Measurements from ENCODE around the gene LIMK1.

GRCh38 chr7:74063223-74063641 is 20.4 kb upstream of the LIMK1 start:
- TF ChIP-seq POLR2AphosphoS5 (IDR thresholded peaks at IDR 0.05): no peak
- TF ChIP-seq, protein P1, sequence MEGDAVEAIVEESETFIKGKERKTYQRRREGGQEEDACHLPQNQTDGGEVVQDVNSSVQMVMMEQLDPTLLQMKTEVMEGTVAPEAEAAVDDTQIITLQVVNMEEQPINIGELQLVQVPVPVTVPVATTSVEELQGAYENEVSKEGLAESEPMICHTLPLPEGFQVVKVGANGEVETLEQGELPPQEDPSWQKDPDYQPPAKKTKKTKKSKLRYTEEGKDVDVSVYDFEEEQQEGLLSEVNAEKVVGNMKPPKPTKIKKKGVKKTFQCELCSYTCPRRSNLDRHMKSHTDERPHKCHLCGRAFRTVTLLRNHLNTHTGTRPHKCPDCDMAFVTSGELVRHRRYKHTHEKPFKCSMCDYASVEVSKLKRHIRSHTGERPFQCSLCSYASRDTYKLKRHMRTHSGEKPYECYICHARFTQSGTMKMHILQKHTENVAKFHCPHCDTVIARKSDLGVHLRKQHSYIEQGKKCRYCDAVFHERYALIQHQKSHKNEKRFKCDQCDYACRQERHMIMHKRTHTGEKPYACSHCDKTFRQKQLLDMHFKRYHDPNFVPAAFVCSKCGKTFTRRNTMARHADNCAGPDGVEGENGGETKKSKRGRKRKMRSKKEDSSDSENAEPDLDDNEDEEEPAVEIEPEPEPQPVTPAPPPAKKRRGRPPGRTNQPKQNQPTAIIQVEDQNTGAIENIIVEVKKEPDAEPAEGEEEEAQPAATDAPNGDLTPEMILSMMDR (IDR thresholded peaks at IDR 0.05): no peak
- TF ChIP-seq EP300 (IDR thresholded peaks at IDR 0.05): no peak
- TF ChIP-seq POLR2A (IDR thresholded peaks at IDR 0.05): no peak
